ENCODE measurements around the gene HIRA.
A peak's percentile ranks its signal among the peaks of the same experiment; 100 is the strongest.

HIRA gene

GRCh38 chr22:19478901-19479354, 47.4 kb upstream of the HIRA start, which contains the start of gene UFD1:
TSS of gene UFD1 (minus strand) at chr22:19479193. CDS start at chr22:19479085, 108 bp downstream.
- TF ChIP-seq EGR1 (IDR thresholded peaks at IDR 0.05): no peak
- no peak for TF ChIP-seq REST (IDR thresholded peaks at IDR 0.05; ENCODE audit: low read depth)
- peak; percentile 52; the same call in 1 of the 2 replicates for TF ChIP-seq NFIC (IDR thresholded peaks at IDR 0.05)
- TF ChIP-seq USF1 (IDR thresholded peaks at IDR 0.05): no peak
- TF ChIP-seq ZBTB7A (IDR thresholded peaks at IDR 0.05; ENCODE audit: low read depth): no peak
- TF ChIP-seq EP300 (IDR thresholded peaks at IDR 0.05; ENCODE audit: borderline replicate concordance): peak; percentile 33; the same call in 1 of the 2 replicates
- TF ChIP-seq TEAD4 (IDR thresholded peaks at IDR 0.05): no peak
- TF ChIP-seq RAD21 (IDR thresholded peaks at IDR 0.05; ENCODE audit: low read depth): no peak
- peak; percentile 51; the same call in 1 of the 2 replicates for TF ChIP-seq TAF1 (IDR thresholded peaks at IDR 0.05; ENCODE audit: low read depth)
- TF ChIP-seq CEBPB (IDR thresholded peaks at IDR 0.05): no peak
- TF ChIP-seq YY1 (IDR thresholded peaks at IDR 0.05; ENCODE audit: low read depth): no peak
- TF ChIP-seq CREB1 (IDR thresholded peaks at IDR 0.05; ENCODE audit: low read depth): no peak
- TF ChIP-seq MAX (IDR thresholded peaks at IDR 0.05): 0 out of 2 replicates have a peak, but pooled peaks have one; percentile 32
- no peak for TF ChIP-seq TCF12 (IDR thresholded peaks at IDR 0.05; ENCODE audit: low read depth)
- no peak for TF ChIP-seq FOXM1 (IDR thresholded peaks at IDR 0.05; ENCODE audit: borderline replicate concordance, low read depth)

- TF ChIP-seq ZBTB7A (IDR thresholded peaks at IDR 0.05; ENCODE audit: low read depth): no peak
- no peak for TF ChIP-seq EP300 (IDR thresholded peaks at IDR 0.05; ENCODE audit: borderline replicate concordance)
- TF ChIP-seq TAF1 (IDR thresholded peaks at IDR 0.05; ENCODE audit: low read depth): no peak
- no peak for TF ChIP-seq RAD21 (IDR thresholded peaks at IDR 0.05; ENCODE audit: low read depth)
- TF ChIP-seq NFIC (IDR thresholded peaks at IDR 0.05): no peak
- TF ChIP-seq FOXM1 (IDR thresholded peaks at IDR 0.05; ENCODE audit: borderline replicate concordance, low read depth): no peak
Measured at GRCh38 chr22:19478045-19478900, 46.7 kb upstream of the HIRA start.

GRCh38 chr22:19477321-19478044, 46.0 kb upstream of the HIRA start:
- no peak for TF ChIP-seq YY1 (IDR thresholded peaks at IDR 0.05; ENCODE audit: low read depth)
- no peak for TF ChIP-seq CREB1 (IDR thresholded peaks at IDR 0.05; ENCODE audit: low read depth)
- TF ChIP-seq MAX (IDR thresholded peaks at IDR 0.05): no peak
- TF ChIP-seq CEBPB (IDR thresholded peaks at IDR 0.05): no peak
- TF ChIP-seq NFIC (IDR thresholded peaks at IDR 0.05): no peak
- no peak for TF ChIP-seq USF1 (IDR thresholded peaks at IDR 0.05)
- no peak for TF ChIP-seq EGR1 (IDR thresholded peaks at IDR 0.05)
- no peak for TF ChIP-seq TCF12 (IDR thresholded peaks at IDR 0.05; ENCODE audit: low read depth)
- no peak for TF ChIP-seq TAF1 (IDR thresholded peaks at IDR 0.05; ENCODE audit: low read depth)
- TF ChIP-seq EP300 (IDR thresholded peaks at IDR 0.05; ENCODE audit: borderline replicate concordance): no peak
- TF ChIP-seq TEAD4 (IDR thresholded peaks at IDR 0.05): no peak
- no peak for TF ChIP-seq FOXM1 (IDR thresholded peaks at IDR 0.05; ENCODE audit: borderline replicate concordance, low read depth)
- TF ChIP-seq REST (IDR thresholded peaks at IDR 0.05; ENCODE audit: low read depth): no peak
- TF ChIP-seq ZBTB7A (IDR thresholded peaks at IDR 0.05; ENCODE audit: low read depth): no peak
- no peak for TF ChIP-seq RAD21 (IDR thresholded peaks at IDR 0.05; ENCODE audit: low read depth)

DNA sequence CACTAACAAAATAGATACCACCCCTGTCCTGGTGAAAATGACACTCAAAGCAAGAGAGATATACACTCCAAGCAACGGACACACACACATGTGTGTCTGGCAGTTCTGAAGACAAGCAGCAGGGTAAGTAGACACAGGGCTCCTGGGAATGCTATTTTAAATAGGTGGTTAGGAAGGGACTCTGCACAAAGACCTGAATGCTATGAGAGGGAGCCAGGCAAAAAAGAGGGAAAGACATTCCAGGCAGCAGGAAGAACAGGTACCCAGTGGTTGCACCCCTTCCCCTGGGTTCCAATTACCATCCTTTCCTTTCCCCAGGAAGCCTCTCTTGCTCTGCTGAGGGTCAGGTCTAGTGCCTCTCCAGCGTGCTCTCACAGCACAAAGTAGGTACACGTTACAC, 44.5 kb upstream of the HIRA start:
- TF ChIP-seq TAF1 (IDR thresholded peaks at IDR 0.05; ENCODE audit: low read depth): no peak

GRCh38 chr22:19473578-19473977, 42.0 kb upstream of the HIRA start:
- no peak for TF ChIP-seq EP300 (IDR thresholded peaks at IDR 0.05; ENCODE audit: borderline replicate concordance)
- TF ChIP-seq CEBPB (IDR thresholded peaks at IDR 0.05): no peak
- TF ChIP-seq USF1 (IDR thresholded peaks at IDR 0.05): no peak
- TF ChIP-seq EGR1 (IDR thresholded peaks at IDR 0.05): no peak
- TF ChIP-seq REST (IDR thresholded peaks at IDR 0.05; ENCODE audit: low read depth): no peak
- no peak for TF ChIP-seq YY1 (IDR thresholded peaks at IDR 0.05; ENCODE audit: low read depth)
- no peak for TF ChIP-seq CREB1 (IDR thresholded peaks at IDR 0.05; ENCODE audit: low read depth)
- no peak for TF ChIP-seq TAF1 (IDR thresholded peaks at IDR 0.05; ENCODE audit: low read depth)

Data from Ishikawa (cell line).